Measurements from ENCODE around the gene GAS6.

GRCh38 chr13:113787694-113788093, 76.2 kb downstream of the GAS6 start:
- TF ChIP-seq CTCF (IDR thresholded peaks at IDR 0.05) (no peak), TCF7L2 (IDR thresholded peaks at IDR 0.05; ENCODE audit: low read depth, low read length) (no peak), POLR2AphosphoS5 (IDR thresholded peaks at IDR 0.05; ENCODE audit: low read depth, low read length) (no peak), REST (IDR thresholded peaks at IDR 0.05; ENCODE audit: insufficient read depth in 1 of 2, low read depth in 2 of 2, low read length in 1 of 2) (no peak), SIN3A (IDR thresholded peaks at IDR 0.05; ENCODE audit: borderline replicate concordance, insufficient read depth, low read depth, low read length) (no peak)
